ENCODE results near the gene ATP12A. TPM values are rescaled to one million over a fixed set of nuclear protein-coding genes. Genes with fewer than 3 reads are reported as not detected.

The ATP12A gene
- total RNA-seq (2014; rRNA removed; shearing (Covaris generic)), result not detected in 2 replicates
- polyA plus RNA-seq (2015; cell fraction: cytosol; rRNA removed), result 0.03 and 0.14 TPM in 2 replicates
- 0.06 TPM in 1 of 2 replicates, not detected in the other for polyA plus RNA-seq (2015; cell fraction: nucleus; rRNA removed)

DNA sequence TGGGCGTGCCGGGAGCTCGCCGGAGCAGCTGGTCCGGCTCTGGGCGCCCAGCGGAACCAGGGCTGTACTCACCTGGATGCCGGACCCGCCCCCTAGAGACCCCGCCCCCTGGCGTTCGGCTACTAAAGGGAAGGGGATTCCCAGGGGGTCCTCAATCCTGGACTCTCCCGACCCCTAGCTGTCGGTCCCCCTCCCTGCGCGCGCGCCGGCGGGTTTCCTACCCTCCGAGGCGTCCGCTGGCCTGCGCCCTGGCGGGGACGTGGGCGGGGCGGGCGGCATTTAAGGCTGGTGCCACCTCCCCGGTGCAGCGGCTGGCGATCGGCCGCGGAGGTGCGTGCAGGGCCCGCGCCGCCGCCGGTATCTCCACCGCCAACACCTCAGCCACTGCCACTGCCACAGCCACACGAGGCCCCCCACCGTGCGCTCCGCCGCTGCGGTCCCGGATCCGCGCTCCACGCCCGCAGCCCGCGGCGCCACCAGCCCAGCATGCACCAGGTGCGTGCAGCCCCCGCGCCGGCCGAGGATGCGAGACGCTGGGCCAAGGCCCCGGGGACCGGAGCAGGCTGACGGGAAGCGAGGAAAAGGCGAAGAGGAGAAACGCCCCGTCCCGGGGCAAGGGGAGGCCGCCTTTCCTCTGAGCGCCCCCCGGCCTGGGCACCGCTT lies at the start of gene ATP12A:
TSS of gene ATP12A (plus strand) at position 151 of the 663 bp plus-strand sequence. CDS start at position 487, 336 bp downstream.
- no peak for DNase-seq (ENCODE audit: low read depth)

DNA sequence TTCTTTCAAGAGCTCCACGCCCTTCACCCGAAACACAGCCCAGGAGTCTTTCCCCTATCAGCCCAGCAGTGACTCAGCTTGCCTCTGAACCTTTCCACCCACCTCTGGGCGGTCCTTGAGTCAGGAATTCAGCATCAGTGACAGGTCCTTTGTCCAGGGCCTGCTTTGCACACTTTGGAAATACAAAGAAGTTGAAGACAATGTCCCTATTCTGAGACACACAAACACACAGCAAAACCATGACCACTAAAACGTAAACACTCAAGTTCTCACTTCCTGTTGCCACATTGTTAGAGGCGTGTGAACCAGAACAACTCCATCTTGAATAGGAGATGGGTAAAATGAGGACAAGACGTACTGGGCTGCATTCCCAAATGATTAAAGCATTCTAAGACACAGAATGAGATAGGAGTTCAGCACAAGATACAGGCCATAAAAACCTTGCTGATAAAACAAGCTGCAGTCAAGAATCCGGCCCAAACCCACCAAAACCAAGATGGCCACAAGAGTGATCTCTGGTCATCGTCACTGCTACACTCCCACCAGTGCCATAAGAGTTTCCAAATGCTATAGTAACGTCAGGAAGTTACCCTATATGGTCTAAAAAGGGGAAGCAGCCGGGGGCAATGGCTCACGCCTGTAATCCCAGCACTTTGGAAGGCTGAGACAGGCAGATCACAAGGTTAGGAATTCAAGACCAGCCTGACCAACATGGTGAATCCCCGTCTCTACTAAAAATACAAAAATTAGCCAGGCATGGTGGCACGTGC lies 49.2 kb upstream of the ATP12A start:
- DNase-seq (ENCODE audit: low read depth), result peak; percentile 63

DNA sequence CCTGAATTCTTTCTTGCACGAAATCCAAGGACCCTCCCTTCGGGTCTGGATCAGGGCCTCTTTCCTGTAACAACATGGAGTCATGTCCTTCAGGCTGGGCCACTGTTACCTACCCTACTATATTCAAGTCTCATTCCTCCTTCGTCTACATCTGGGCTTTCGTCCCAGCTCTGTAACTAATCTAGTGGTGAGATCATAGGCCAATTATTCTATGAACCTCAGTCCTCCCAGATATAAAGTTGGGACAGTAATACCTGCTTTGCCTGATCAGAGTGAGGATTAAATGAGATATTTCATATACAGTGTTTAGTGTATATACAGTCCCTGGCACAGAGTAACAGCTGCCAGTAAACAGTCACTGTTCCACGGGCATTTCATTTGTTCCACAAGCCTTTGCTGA lies 48.3 kb upstream of the ATP12A start:
- no peak for DNase-seq (ENCODE audit: low read depth)

DNA sequence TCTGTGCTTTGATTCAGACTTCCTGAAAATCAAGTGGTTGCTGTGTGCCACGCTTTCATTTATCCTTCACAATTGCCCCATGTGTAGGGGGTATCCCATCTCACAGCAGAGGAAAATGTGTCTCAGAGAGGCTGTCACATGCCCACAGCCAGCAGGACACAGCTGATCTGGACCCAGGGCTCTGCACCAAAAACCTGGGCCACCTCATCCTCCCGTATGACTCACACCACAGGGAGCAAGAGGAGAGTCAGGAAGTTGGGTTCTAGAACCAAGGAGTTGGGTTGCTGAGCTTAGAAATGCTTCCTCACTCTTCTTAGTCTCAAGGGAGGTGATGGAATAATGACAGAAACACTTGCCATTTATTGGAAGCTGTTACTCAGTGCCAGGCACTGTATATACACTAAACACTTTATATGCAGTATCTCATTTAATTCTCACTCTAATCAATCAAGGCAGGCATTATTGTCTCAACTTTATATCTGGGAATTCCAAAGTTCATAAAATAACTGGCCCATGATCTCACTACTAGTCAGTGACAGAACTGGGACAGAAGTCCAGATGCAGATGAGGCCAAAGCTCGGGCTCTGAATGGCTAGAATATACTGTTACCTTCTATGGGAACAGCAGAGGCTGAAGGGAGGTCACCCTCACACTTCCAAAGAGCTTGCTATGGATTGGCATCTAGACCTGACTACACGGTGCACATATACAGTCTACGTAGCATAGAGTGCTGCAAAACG lies 47.7 kb upstream of the ATP12A start:
- DNase-seq (ENCODE audit: low read depth), result peak; percentile 81

DNA sequence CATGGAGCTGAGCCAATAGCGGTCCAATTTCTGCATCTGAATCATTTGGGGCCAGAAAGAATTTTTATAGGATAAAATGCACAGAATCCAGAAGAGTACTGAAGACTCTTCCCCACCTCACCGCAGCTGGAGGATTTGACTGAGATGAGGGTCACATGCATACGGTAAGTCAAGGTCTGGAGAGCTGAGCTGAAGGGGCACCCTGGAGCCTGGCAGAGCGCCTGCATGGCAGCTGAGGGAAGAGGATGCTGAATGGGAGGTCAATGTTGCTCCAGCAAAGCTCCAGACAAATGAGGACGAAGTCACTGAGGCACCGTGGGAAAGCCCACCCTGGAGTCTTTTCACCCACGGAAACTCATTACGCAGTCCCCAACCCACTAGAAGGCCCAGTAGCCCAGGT lies 43.4 kb upstream of the ATP12A start:
- no peak for DNase-seq (ENCODE audit: low read depth)

DNA sequence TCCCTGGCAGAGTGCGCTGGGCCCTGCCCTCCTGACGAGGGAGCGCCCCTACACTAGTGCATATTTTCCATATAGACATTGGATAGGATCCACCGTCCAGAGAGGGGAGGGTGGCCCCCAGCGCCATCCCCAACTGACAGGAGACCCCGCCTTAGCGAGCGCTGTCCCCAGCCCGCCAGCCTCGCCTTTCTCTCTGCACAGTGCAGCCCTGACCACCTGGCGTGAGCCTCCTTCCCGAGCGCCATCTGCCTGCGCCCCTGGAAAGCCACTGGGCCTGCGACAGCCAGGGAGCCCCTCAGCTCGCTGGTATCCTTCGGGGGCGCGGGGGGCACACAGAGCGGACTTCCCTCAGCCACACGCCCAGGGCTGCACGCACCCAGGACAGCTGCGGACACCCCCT lies 42.1 kb upstream of the ATP12A start:
- no peak for DNase-seq (ENCODE audit: low read depth)

DNA sequence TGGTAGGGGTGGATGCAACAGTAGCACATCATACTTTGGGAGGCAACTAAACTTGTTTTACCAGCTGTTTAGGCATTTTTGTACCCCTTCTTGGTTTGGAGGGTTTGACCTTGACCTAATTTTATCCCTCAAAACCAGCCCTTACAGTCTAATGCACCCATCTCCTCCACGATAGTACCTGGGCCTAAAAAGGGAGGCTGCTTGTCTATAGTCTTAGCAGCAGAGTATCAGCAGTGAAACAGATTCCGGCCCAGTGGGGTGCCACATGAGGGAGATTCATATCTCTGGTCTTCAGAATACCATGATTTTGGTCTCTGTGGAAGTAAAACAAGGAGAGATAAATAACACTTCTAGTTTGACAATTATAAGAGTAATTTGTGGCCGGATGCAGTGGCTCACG lies 39.5 kb upstream of the ATP12A start:
- DNase-seq (ENCODE audit: low read depth), result no peak

DNA sequence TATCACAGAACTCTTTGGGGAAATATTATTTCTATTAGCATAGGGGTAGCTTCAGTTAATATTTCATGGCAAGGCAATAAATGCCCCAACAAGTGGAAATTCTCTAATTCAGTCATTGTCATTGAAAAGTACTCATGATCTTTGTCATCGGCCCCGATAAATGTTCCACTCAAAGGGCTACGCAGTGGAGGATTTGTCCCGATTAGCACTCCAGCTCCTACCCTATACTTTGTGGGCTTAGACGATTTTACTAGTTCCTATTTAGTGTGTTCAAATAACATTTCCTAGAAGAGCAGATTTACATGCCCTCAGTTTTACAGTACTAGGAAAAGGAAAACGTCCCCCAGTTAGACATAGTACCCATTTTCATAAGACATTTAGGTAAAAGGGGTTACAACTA lies 38.0 kb upstream of the ATP12A start:
- no peak for DNase-seq (ENCODE audit: low read depth)

DNA sequence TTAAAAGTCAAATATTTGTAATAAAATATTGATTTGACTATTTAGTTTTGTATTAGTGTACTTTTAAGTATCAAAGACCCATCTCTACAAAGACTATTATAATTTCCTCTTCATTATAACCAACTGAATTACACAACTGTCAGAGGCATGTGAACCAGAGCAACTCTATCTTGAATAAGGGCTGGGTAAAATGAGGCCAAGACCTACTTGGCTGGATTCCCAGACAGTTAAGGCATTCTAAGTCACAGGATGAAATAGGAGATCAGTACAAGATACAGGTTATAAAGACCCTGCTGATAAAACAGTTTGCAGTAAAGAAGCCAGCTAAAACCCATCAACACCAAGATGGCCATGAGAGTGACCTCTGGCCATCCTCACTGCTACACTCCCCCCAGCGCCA lies 36.2 kb upstream of the ATP12A start:
- peak; percentile 6 for DNase-seq (ENCODE audit: low read depth)

DNA sequence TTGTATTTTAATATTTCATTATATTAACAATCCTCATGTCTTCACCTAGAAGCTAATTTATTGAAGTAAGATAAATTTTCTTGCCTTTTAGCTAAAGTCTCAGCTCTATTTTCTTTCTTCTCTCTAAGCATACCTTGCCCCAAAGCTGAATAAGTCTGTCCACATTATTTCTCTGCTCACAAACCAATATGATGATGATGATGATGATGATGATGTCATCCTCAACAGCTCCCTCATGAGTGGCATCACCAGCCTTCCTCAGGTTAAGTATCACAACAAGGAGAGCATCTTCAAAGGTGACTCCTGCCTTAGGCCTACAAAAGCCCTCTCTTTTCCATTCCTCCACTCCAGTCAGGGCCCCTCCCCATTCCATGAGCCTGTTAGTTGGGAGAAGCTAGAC lies 31.9 kb upstream of the ATP12A start:
- DNase-seq (ENCODE audit: low read depth), result no peak

DNA sequence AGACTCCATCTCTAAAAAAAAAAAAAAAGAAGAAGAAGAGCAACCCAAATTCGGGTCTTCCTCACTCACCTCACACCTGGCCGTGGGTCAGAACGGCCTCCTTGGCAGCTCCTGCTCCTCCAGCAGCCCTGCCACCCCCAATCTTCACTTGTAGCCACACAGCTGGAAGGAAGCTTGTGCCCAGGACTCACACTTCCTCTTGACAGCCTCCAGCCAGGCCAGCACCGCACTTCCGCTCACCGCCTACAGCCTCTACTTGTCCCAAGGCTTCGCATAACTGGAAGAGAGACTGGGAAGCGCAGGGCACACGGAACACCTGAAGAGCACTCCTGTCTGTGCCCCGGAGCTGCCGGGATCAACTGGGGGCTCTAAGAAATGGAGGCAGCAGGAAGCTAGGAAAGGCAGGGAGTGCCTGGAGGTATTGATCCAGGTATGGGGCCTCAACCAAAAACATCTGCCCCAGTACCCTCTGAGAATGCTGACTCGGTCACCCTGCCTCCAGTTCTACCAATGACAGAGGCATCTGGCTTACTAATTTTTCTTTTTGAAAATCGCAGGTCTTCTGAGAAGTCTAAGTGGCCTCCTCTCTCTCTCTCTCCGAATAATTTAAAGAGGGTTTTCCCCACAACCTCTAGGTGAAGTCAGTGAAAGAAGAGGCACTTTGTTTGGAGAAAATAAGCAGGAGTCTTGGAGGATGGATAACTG lies 31.1 kb upstream of the ATP12A start:
- DNase-seq (ENCODE audit: low read depth), result no peak

DNA sequence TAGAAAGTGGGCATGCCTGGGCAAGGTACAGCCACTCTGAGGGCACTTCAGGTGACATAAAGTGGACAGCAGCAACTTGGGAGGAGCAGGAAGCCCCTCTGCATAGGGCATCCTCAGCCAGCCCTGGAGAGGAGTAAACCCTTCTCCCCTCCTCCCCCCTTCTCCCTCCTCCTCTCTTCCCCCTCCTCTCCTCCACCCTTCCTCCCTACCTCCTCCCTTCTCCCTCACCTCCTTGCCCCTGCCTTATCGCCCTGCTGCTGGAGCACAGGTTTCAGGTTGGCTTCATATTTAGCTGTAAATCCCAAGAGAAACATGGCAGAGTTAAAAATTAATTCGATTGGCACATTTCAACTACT lies 30.5 kb upstream of the ATP12A start:
- no peak for DNase-seq (ENCODE audit: low read depth)

DNA sequence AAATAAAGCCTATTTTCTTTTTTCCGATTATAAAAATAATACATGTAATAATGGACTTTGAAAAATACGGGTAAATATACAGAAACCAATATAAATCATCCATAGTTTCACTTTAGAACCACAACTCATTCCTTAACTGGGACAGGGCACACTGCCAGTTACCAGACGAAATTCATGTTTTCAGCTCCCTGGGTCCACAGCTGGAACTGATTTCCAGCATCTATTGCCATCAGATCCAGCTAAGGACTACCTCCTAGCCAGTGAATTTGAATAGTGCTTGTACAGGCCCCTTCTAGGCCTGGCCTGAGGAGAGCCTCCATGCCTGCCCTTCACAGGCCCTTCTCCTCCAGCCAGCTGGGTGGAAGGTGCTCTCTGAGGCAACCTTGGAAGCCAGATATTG lies 30.0 kb upstream of the ATP12A start:
- DNase-seq (ENCODE audit: low read depth), result no peak

DNA sequence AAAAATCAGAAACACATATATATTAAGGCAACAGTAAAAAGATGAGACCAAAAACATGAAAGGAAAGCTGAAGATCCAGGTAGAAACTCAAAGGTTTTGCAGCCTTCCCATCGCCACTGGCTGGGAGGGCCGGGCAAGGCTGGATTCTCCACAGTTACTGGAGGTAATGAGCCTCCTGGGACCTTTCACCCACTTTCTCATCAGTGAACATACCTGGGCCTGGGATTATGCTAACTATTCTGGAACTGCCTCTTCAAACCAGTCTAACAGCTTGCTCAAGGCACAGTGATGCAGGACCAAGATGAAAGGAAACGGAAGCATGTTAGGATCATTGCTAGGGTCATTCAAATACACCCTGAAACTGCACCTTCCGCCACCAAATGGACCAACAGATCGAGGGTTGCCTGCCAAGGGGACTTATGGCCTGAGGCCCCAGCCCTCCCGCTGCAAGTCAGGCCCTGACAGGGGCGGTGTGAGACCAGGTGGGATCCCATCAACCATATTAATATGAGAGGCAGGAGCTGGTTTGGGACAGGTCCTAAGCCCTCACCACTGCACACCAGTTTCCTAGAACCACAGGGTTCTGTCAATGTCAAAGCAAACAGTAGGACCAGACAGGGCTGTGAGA lies 28.4 kb upstream of the ATP12A start:
- DNase-seq (ENCODE audit: low read depth), result no peak

DNA sequence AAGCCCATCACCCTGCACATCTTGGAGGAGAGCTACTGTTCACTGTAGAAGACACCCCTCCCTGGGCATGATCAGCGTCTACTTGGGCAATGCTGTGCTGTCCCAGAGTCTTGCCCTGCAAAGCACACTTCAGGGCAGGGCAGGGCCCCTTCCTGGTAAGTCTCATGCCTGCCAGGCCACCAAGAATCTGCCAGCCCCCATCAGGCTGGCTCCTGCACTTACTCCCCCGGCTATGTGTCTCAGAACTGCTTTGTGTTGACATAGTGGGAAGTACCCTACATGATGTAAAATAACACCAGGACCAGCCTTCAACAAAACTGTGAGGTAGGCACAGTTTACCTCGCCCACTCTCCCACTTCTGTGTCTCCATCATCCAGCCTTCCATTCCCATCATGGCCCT lies 27.8 kb upstream of the ATP12A start:
- DNase-seq (ENCODE audit: low read depth), result no peak

DNA sequence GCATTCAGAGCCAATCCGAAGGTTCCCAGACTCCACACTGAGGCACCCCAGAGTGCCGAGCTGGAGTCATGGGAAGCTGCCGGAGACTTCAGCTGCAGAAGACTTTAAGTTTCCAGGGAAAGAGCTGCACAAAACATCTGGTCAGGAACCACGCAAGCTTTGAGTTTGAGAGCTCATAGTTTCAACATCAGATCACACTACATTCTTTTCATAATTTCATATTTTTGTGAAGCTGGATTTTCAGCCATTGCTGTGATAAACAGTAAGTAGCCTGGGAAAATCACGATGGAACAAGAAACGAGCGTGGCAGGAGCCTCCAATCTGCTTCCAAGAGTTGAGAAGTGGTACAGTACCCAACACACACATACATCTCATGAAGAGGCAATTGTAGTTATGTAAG lies 25.5 kb upstream of the ATP12A start:
- no peak for DNase-seq (ENCODE audit: low read depth)

DNA sequence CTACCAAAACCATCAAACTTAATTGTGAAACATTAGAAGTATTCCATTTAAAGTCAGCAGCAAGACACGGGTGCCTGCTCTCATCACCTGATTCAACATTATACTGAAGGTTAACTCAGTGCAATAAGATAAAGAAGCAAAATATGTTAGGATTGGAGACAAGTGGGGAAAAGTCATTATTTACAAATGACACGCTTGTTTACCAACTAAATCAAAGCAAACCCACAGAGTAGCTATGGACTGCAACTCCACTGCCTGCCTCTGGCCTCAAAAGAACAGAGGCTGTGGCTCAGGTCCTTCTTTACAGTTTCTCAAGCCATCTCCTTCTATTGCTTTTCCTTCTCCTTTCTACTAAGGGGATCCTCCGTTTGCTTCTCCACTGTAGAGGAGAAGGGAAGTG lies 21.0 kb upstream of the ATP12A start:
- no peak for DNase-seq (ENCODE audit: low read depth)

DNA sequence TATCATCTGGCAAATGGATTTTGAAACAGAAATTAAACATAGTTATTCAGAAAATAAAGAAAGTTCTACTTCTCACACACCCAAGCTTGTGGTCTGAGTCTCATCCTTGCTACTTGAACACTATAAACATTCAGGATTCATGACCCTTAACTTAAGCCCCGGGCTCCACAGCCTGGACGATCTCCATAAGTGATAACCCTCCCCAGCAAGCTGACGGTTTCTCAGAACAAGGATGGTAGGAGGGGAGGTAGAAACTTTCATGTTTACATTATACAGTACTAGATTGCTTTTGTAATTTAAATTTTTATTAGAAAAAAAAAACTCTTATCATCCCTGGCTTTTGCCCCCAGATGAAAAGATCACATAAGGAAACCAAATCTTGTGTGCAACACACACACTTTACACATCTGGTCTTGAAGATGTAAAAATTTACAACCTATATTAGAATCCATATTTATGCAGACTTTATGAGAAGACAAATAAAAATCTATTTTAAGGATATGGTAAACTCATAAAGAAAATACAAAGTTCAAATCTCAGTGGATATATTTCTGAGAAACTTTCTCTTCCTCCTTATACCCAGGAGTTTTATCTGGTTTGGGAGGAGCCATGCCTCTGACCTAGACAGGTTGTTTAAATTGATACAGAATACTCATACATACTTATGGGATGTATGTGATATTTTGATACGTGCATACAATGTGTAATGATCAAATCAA lies 20.0 kb upstream of the ATP12A start:
- no peak for DNase-seq (ENCODE audit: low read depth)

DNA sequence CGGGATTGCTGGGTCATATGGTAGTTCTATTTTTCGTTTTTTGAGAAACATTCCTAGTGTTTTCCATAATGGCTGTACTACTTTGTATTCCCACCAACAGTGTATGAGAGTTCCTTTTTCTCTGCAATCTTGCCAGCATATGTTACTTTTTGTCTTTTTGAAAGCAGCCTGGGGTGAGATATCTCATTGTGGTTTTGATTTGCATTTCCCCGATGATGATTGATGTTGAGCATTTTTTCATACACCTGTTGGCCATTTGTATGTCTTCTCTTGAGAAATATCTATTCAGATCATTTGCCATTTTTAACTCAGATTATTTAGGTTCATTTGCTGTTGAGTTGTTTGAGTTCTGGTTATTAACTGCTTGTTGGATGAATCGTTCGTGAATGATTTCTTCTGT lies 18.5 kb upstream of the ATP12A start:
- DNase-seq (ENCODE audit: low read depth), result no peak
